Calu3 (cell line): ENCODE results near the gene DRAP1. TPM values are rescaled to one million over a fixed set of nuclear protein-coding genes. Genes with fewer than 3 reads are reported as not detected.

ENCODE experiments used
- BruUV-seq: library from RNA; stranded (reverse); fragments of 400-500 nt; replicated peaks from 2 replicates; lab custom pipeline; 2021; lab: Mats Ljungman, UMichigan
- CTCF ChIA-PET: fragments of 300-600 bp; sonication (Branson Sonifier 250); formaldehyde crosslinking; loops from one replicate; lab custom pipeline; 2022; ENCODE audit warnings: antibody characterized with exemption; lab: Charles Lee
- DNase-seq: peaks from one replicate; pipeline ENCODE4 v3.0.0; 2022
- H3K27ac Mint-ChIP-seq: one replicate; pipeline ENCODE4 v1.8.0; 2022; ENCODE audit warnings: mixed read lengths; ENCODE audit not compliant: unreplicated experiment
- H3K27me3 Mint-ChIP-seq: one replicate; pipeline ENCODE4 v1.8.0; 2022; ENCODE audit warnings: mixed read lengths; ENCODE audit not compliant: unreplicated experiment
- H3K36me3 Mint-ChIP-seq: one replicate; pipeline ENCODE4 v1.8.0; 2022; ENCODE audit warnings: mild to moderate bottlenecking, moderate library complexity, mixed read lengths; ENCODE audit not compliant: insufficient read depth, unreplicated experiment
- H3K4me1 Mint-ChIP-seq: one replicate; pipeline ENCODE4 v1.8.0; 2022; ENCODE audit warnings: mild to moderate bottlenecking, low read depth, mixed read lengths; ENCODE audit not compliant: unreplicated experiment
- H3K4me3 Mint-ChIP-seq: one replicate; pipeline ENCODE4 v1.8.0; 2022; ENCODE audit warnings: mild to moderate bottlenecking, low read depth, moderate library complexity, mixed read lengths; ENCODE audit not compliant: unreplicated experiment
- H3K9me3 Mint-ChIP-seq: one replicate; pipeline ENCODE4 v1.8.0; 2022; ENCODE audit warnings: low read depth, mixed read lengths; ENCODE audit not compliant: unreplicated experiment
- CTCF ChIP-seq: fragments of 200-600 bp; IDR thresholded peaks from one replicate; pipeline ENCODE4 v1.8.0; 2022; ENCODE audit warnings: antibody characterized with exemption; ENCODE audit not compliant: unreplicated experiment
- intact Hi-C: fragments of 100-400 bp; cut with micrococcal nuclease; formaldehyde crosslinking; loops from one replicate; pipeline ENCODE4 v1.10.0; 2022; ENCODE audit not compliant: unreplicated experiment
- total RNA-seq: library from RNA; stranded (reverse); gene quantifications from 2 replicates; pipeline ENCODE4 v1.2.3, GENCODE V29; 2022

Gene DRAP1
- total RNA-seq, 1 experiment from 2014 or later = 114 TPM

GRCh38 chr11:65880027-65880426 lies 39.2 kb upstream of the DRAP1 start:
- no peaks in the 10 kb centered on the region for H3K27me3 Mint-ChIP-seq
- no peak for TF ChIP-seq CTCF
- H3K36me3 Mint-ChIP-seq = peaks cover 25% of the 10 kb centered on the region
- H3K9me3 Mint-ChIP-seq = no peaks in the 10 kb centered on the region
- CTCF ChIA-PET = no interaction called here
- intact Hi-C loops = loop anchor here (10.0 kb wide), 1 partner anchor 105 kb away; no protein-coding TSS in a partner anchor
- H3K4me3 Mint-ChIP-seq = no peak overlapping the region
- no peak overlapping the region for H3K27ac Mint-ChIP-seq
- DNase-seq = no peak
- no TSS peak for BruUV-seq
- H3K4me1 Mint-ChIP-seq = no peaks in the 10 kb centered on the region

GRCh38 chr11:65880844-65881421 lies 38.3 kb upstream of the DRAP1 start:
- H3K4me1 Mint-ChIP-seq = no peaks in the 10 kb centered on the region
- H3K27me3 Mint-ChIP-seq = no peaks in the 10 kb centered on the region
- DNase-seq = no peak
- CTCF ChIA-PET = no interaction called here
- intact Hi-C loops = loop anchor here (10.0 kb wide), 1 partner anchor 104 kb away; no protein-coding TSS in a partner anchor
- no peak overlapping the region for H3K4me3 Mint-ChIP-seq
- BruUV-seq = no TSS peak
- H3K9me3 Mint-ChIP-seq = no peaks in the 10 kb centered on the region
- TF ChIP-seq CTCF = no peak
- peaks cover 29% of the 10 kb centered on the region for H3K36me3 Mint-ChIP-seq
- H3K27ac Mint-ChIP-seq = no peak overlapping the region

GRCh38 chr11:65882120-65883057 lies 36.8 kb upstream of the DRAP1 start:
- no peak for TF ChIP-seq CTCF
- BruUV-seq = no TSS peak
- Mint-ChIP-seq H3K4me3 (no peak overlapping the region), H3K4me1 (peaks cover 13% of the 10 kb centered on the region), H3K9me3 (no peaks in the 10 kb centered on the region), H3K27me3 (no peaks in the 10 kb centered on the region), H3K36me3 (peaks cover 39% of the 10 kb centered on the region), H3K27ac (no peak overlapping the region)
- DNase-seq = no peak
- intact Hi-C loops = loop anchor here (10.0 kb wide), 1 partner anchor 102 kb away; no protein-coding TSS in a partner anchor
- CTCF ChIA-PET = interaction anchor here (0.5 kb wide), 1 partner anchor 76 kb away, joined by 7 read pairs; no protein-coding TSS in a partner anchor

- no peaks in the 10 kb centered on the region for H3K9me3 Mint-ChIP-seq
- CTCF ChIA-PET = interaction anchor here (1.4 to 2.3 kb wide), 2 partner anchors 105 to 138 kb away, joined by 3 to 14 read pairs; no protein-coding TSS in a partner anchor
- H3K27ac Mint-ChIP-seq = no peak overlapping the region
- H3K4me3 Mint-ChIP-seq = no peak overlapping the region
- peaks cover 15% of the 10 kb centered on the region for H3K4me1 Mint-ChIP-seq
- TF ChIP-seq CTCF = no peak
- BruUV-seq = no TSS peak
- no peak for DNase-seq
- intact Hi-C loops = loop anchor here (10.0 kb wide), 1 partner anchor 102 kb away; no protein-coding TSS in a partner anchor
- H3K36me3 Mint-ChIP-seq = peaks cover 42% of the 10 kb centered on the region
- no peaks in the 10 kb centered on the region for H3K27me3 Mint-ChIP-seq
These were observed 36.0 kb upstream of the DRAP1 start for GRCh38 chr11:65883058-65883761.
